Neutrophil (primary cell): ENCODE measurements around the gene COPS7A.
A peak's percentile ranks its signal among the peaks of the same experiment; 100 is the strongest.

ENCODE experiments used
- H3K27ac ChIP-seq: fragments of 200-600 bp; sonication (generic); 2 replicates; pipeline ENCODE4 v1.5.1; 2016; ENCODE audit warnings: mild to moderate bottlenecking, moderate library complexity
- H3K27me3 ChIP-seq: fragments of 200-600 bp; sonication (generic); 2 replicates; pipeline ENCODE4 v1.6.0; 2016; ENCODE audit warnings: mild to moderate bottlenecking
- H3K36me3 ChIP-seq: fragments of 200-600 bp; sonication (generic); 2 replicates; pipeline ENCODE4 v1.5.1; 2017
- H3K4me1 ChIP-seq, 2 experiments: fragments of 200-600 bp in 1 of 2; sonication (generic) in 1 of 2; 1 replicate in 1 of 2; 2 replicates in 1 of 2; pipeline versions ENCODE4 v1.5.1 to v1.6.1; 2013 to 2016; ENCODE audit warnings: low read depth in 1 of 2, low read length in 1 of 2, mild to moderate bottlenecking in 1 of 2, moderate library complexity in 1 of 2; ENCODE audit not compliant: control insufficient read depth in 1 of 2, insufficient read depth in 1 of 2
- H3K4me3 ChIP-seq, 2 experiments: fragments of 200-600 bp in 1 of 2; sonication (generic) in 1 of 2; 1 replicate in 1 of 2; 2 replicates in 1 of 2; pipeline ENCODE4 v1.5.1; 2013 to 2016; ENCODE audit warnings: low read depth in 1 of 2, low read length in 1 of 2, mild to moderate bottlenecking in 1 of 2, moderate library complexity in 1 of 2
- H3K9me3 ChIP-seq: fragments of 200-600 bp; sonication (generic); 2 replicates; pipeline ENCODE4 v1.5.1; 2016
- TF ChIP-seq, protein P1 (sequence below): fragments of 200-600 bp; sonication (generic); IDR thresholded peaks from 2 replicates; pipeline ENCODE4 v1.5.1; 2016; ENCODE audit warnings: antibody characterized with exemption

Gene COPS7A

DNA sequence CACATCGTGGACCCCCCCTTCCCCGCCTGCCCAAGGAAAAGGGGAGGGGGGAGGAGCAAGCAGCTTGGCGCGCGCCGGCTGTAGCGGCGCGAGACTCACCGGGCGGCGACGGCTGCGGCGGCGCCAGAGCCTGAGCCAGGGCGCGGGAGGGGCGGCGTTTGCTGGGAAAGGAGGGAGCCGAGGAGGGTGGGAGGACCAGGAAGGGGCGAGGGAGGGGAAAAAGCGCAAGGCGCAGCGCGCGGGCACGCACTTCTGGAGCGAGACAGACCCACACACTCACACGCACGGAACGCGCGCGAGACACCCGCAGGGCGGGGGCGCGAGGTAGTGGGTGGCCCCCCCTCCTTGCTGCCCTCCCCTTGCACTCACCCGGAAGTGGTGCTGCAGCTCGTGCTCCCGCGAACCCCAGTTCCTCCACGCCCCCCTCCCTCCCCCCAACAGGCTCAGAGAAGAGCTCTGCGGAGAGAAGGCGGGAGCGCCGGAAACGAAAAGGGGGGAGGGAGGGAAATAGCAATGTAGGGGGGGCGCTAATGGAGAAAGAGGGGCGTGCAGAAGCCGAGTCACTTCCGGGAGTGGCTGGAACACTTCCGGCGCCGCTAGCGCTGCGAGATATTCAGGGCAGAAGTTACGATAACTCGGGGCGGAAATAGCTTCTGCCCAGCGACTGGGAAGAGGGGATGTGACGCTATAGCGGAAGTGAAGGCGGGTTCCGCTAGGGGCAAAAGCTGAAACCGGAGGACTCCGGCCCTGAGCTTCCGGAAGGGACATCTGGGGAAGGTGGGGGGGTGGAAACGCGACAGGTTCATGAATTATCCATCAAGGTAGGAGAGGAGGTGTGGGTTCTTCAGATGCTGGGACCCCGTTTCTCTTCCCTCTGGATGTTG, 34.6 kb upstream of the COPS7A start, which contains the start of gene ZNF384:
Gene ZNF384 (minus strand): TSS at position 377 of the 884 bp plus-strand sequence. CDS start 9,855 bp downstream, outside the sequence.
- Histone ChIP-seq H3K4me3 (peak within 1 kb of the TSS; percentile 71 to 81), H3K27ac (peak within 1 kb of the TSS; percentile 96), H3K4me1 (peaks cover 33 to 37% of the 10 kb centered on the region in 2 experiments), H3K27me3 (no peaks in the 10 kb centered on the region), H3K9me3 (no peaks in the 10 kb centered on the region), H3K36me3 (no peaks in the 10 kb centered on the region)
- TF ChIP-seq, protein P1, sequence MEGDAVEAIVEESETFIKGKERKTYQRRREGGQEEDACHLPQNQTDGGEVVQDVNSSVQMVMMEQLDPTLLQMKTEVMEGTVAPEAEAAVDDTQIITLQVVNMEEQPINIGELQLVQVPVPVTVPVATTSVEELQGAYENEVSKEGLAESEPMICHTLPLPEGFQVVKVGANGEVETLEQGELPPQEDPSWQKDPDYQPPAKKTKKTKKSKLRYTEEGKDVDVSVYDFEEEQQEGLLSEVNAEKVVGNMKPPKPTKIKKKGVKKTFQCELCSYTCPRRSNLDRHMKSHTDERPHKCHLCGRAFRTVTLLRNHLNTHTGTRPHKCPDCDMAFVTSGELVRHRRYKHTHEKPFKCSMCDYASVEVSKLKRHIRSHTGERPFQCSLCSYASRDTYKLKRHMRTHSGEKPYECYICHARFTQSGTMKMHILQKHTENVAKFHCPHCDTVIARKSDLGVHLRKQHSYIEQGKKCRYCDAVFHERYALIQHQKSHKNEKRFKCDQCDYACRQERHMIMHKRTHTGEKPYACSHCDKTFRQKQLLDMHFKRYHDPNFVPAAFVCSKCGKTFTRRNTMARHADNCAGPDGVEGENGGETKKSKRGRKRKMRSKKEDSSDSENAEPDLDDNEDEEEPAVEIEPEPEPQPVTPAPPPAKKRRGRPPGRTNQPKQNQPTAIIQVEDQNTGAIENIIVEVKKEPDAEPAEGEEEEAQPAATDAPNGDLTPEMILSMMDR: peak; percentile 74

DNA sequence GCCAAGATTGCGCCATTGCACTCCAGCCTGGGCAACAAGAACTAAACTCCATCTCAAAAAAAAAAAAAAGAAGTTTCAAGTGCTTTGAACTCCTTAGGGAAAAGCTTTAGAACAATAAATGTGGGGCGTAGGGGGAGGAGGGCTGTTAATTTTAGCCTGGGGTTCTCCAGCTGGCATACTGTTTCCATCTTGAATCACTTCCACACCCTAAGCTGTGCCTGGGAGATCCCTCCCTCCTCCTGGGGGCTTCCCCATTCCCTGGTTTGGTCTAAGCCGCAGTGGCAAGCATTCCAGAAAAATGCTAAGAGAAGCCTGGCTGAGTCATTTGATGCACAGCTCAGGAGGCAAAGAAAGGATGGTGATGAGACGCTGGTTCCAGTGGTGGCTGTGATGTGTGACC, 32.4 kb upstream of the COPS7A start:
- H3K27me3 ChIP-seq: peaks cover 14% of the 10 kb centered on the region
- no peak overlapping the region for H3K27ac ChIP-seq
- TF ChIP-seq, protein P1: no peak
- no peak overlapping the region for H3K4me3 ChIP-seq
- H3K4me1 ChIP-seq: peaks cover 27 to 32% of the 10 kb centered on the region in 2 experiments
- no peaks in the 10 kb centered on the region for H3K36me3 ChIP-seq
- no peaks in the 10 kb centered on the region for H3K9me3 ChIP-seq

DNA sequence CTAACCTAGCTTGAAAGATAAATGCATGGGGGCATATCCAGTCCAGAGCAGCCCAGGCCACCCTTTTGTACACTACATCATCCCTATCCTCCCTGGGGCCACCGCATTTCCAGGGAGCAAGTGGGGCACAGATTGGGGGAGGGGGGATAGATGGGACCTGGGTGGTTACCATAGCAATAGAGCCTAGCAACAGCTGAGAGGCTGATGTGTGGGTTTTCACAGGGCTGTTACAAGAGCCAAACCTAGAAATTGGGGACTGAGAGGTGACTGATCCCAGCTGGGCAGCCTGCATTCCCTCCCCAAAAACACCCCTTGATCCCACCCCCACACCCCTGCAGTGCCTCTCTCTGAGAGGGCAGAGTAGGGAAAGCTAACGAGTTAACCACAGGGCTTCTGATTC, 31.0 kb upstream of the COPS7A start:
- Histone ChIP-seq H3K4me1 (peaks cover 22 to 23% of the 10 kb centered on the region in 2 experiments), H3K27ac (no peak overlapping the region), H3K4me3 (no peak overlapping the region), H3K27me3 (peaks cover 29% of the 10 kb centered on the region), H3K36me3 (no peaks in the 10 kb centered on the region), H3K9me3 (no peaks in the 10 kb centered on the region)
- TF ChIP-seq, protein P1: no peak

DNA sequence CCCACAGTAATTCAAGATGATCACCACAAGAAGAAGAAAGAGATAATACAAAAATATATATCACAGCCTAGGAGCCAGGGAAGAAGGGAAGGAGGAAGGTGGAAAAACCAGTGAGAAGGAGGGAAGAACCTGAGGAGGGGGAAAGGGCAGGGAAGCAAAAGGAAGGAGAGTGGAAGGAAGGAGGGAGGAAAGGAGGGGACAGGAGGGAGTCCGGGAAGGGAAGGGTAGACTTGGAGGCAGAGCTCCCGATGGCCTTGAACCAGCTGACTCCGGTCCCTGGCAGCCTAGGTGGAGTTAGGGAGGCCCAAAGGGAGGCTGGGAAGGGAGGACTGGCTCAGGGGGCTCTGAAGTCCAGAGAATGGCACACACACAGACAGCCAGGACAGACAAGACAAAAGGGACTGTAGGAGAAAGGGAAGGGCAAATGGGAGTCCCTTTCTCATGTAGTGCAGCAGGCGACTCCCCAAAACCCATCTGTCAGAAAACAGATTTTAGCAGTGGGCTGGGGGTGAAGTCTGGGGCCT, 30.0 kb upstream of the COPS7A start:
- peaks cover 39% of the 10 kb centered on the region for H3K27me3 ChIP-seq
- no peaks in the 10 kb centered on the region for H3K9me3 ChIP-seq
- no peak overlapping the region for H3K4me3 ChIP-seq
- no peak overlapping the region for H3K27ac ChIP-seq
- H3K36me3 ChIP-seq: no peaks in the 10 kb centered on the region
- H3K4me1 ChIP-seq: peaks cover 13% of the 10 kb centered on the region in 2 experiments
- TF ChIP-seq, protein P1: no peak

DNA sequence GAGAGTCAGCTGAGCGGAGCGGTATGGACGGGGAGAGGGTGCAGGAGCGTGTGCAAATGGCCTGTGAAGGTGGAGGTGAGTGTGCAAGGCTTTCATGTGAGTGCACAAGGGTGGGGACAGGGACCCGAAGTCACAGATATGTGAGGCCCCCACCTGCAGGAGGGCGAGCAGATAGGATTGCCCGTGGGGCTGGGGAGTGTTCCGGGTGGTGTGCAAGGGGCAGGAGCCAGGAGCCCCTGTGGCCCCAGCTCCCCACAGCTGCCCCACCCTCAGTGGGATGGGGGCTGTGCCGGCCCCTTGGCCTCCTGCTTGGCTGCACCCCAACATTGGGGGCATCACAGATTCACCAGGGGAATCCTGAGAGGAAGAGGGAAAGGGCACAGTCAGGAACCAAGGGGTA, 29.1 kb upstream of the COPS7A start:
- no peak overlapping the region for H3K27ac ChIP-seq
- H3K4me1 ChIP-seq: peaks cover 12% of the 10 kb centered on the region in 2 experiments
- no peaks in the 10 kb centered on the region for H3K9me3 ChIP-seq
- no peaks in the 10 kb centered on the region for H3K36me3 ChIP-seq
- H3K4me3 ChIP-seq: no peak overlapping the region
- peaks cover 47% of the 10 kb centered on the region for H3K27me3 ChIP-seq
- TF ChIP-seq, protein P1: no peak
